COLO829 (cell line): ENCODE data around the gene CLMN.
"Not testable (repeated sequence)": the region's sequence is repeated elsewhere in the genome, so short reads cannot be mapped to it uniquely, and the experiment has no call there.

Experiments used
- DNase-seq: peaks from one replicate; pipeline ENCODE4 v3.0.0; 2012; ENCODE audit warnings: low spot score

CLMN gene

GRCh38 chr14:95157048-95157326 lies 162.7 kb downstream of the CLMN start:
- DNase-seq, result no peak

GRCh38 chr14:95156161-95157047 lies 163.3 kb downstream of the CLMN start:
- DNase-seq, result no peak

- DNase-seq, result no peak
Observed at GRCh38 chr14:95155045-95155444, 164.7 kb downstream of the CLMN start.

GRCh38 chr14:95153866-95154265 lies 165.8 kb downstream of the CLMN start:
- DNase-seq, result no peak

GRCh38 chr14:95151561-95151960 lies 168.1 kb downstream of the CLMN start:
- DNase-seq, result no peak

- no peak for DNase-seq
Observed at GRCh38 chr14:95150910-95151309, 168.8 kb downstream of the CLMN start.

GRCh38 chr14:95149441-95149840 lies 170.3 kb downstream of the CLMN start:
- DNase-seq, result no peak

GRCh38 chr14:95147597-95147996 lies 172.1 kb downstream of the CLMN start:
- no peak for DNase-seq

- DNase-seq, result no peak
Observed at GRCh38 chr14:95146079-95146771, 173.5 kb downstream of the CLMN start.

GRCh38 chr14:95144849-95145248 lies 174.9 kb downstream of the CLMN start:
- DNase-seq, result no peak

- DNase-seq, result no peak
Observed at GRCh38 chr14:95143808-95144620, 175.7 kb downstream of the CLMN start.

- DNase-seq, result no peak
Observed at GRCh38 chr14:95142208-95142607, 177.5 kb downstream of the CLMN start.

- DNase-seq, result no peak
Observed at GRCh38 chr14:95141684-95142083, 178.0 kb downstream of the CLMN start.

- DNase-seq, result no peak
Observed at GRCh38 chr14:95140060-95140858, 179.4 kb downstream of the CLMN start.

GRCh38 chr14:95138876-95139275 lies 180.8 kb downstream of the CLMN start:
- DNase-seq, result no peak

- DNase-seq, result not testable (repeated sequence)
Observed at GRCh38 chr14:95138455-95138854, 181.3 kb downstream of the CLMN start.

GRCh38 chr14:95137804-95138167 lies 181.9 kb downstream of the CLMN start:
- DNase-seq, result no peak

GRCh38 chr14:95137164-95137803 lies 182.4 kb downstream of the CLMN start:
- no peak for DNase-seq

- no peak for DNase-seq
Observed at GRCh38 chr14:95136631-95137030, 183.1 kb downstream of the CLMN start.

GRCh38 chr14:95134304-95134933 lies 185.3 kb downstream of the CLMN start:
- no peak for DNase-seq

- no peak for DNase-seq
Observed at GRCh38 chr14:95133282-95133681, 186.4 kb downstream of the CLMN start.
